NB4 (cell line): ENCODE results near the gene CLIC5.

Experiments
- POLR2A ChIP-seq: IDR thresholded peaks from 2 replicates; pipeline ENCODE4 v1.6.1; 2011; ENCODE audit warnings: mild to moderate bottlenecking; ENCODE audit not compliant: insufficient read length; ENCODE audit errors: extremely low read depth
- TF ChIP-seq, protein P1 (sequence below): IDR thresholded peaks from one replicate; pipeline ENCODE4 v1.5.1; 2012; ENCODE audit warnings: low read depth, low read length

DNA sequence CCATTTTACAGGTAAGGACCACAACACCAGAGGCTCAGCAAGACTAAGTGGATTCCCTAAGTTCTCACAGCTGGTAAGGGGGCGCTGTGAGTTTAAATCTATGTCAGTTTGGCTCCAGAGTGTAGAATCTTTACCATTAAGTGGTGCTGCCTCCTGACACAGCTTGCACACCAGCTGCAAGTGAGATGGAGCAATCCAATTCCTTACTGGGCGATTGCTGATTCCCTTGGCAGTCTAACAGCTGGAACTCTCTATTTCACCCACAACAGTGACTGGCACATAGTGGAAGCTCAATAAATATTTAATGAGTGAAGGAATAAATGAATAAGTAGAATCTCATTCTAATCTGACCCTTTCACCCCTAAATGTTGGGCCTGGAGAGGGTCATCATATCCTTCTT, 176.7 kb downstream of the CLIC5 start:
- TF ChIP-seq POLR2A = no peak
- TF ChIP-seq, protein P1, sequence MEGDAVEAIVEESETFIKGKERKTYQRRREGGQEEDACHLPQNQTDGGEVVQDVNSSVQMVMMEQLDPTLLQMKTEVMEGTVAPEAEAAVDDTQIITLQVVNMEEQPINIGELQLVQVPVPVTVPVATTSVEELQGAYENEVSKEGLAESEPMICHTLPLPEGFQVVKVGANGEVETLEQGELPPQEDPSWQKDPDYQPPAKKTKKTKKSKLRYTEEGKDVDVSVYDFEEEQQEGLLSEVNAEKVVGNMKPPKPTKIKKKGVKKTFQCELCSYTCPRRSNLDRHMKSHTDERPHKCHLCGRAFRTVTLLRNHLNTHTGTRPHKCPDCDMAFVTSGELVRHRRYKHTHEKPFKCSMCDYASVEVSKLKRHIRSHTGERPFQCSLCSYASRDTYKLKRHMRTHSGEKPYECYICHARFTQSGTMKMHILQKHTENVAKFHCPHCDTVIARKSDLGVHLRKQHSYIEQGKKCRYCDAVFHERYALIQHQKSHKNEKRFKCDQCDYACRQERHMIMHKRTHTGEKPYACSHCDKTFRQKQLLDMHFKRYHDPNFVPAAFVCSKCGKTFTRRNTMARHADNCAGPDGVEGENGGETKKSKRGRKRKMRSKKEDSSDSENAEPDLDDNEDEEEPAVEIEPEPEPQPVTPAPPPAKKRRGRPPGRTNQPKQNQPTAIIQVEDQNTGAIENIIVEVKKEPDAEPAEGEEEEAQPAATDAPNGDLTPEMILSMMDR = no peak
